Measurements from ENCODE around the gene CMTR2.

The CMTR2 gene

GRCh38 chr16:71289732-71290062 is 495 bp upstream of the CMTR2 start:
- Histone ChIP-seq H3K27ac (peak overlapping the region; percentile 82), H3K4me3 (ENCODE audit: low read depth, low read length) (peak overlapping the region; percentile 44), H3K4me1 (peaks cover 8% of the 10 kb centered on the region), H3K4me2 (ENCODE audit: low read length) (peak overlapping the region; percentile 46), H3K27me3 (ENCODE audit: control insufficient read depth, insufficient read depth, low read length) (no peaks in the 10 kb centered on the region), H3K79me2 (no peaks in the 10 kb centered on the region), H3K36me3 (ENCODE audit: control insufficient read depth, insufficient read depth, low read length) (no peaks in the 10 kb centered on the region), H2AFZ (peak overlapping the region; percentile 70), H3K9me3 (ENCODE audit: control insufficient read depth, low read length) (no peaks in the 10 kb centered on the region), H3K9ac (no peak overlapping the region)
- TF ChIP-seq CTCF (IDR thresholded peaks at IDR 0.05), result no peak

GRCh38 chr16:71288570-71288889 is 672 bp downstream of the CMTR2 start:
- no peak for TF ChIP-seq CTCF (IDR thresholded peaks at IDR 0.05)
- Histone ChIP-seq H3K27ac (peak overlapping the region; percentile 82), H2AFZ (peak overlapping the region; percentile 70), H3K9ac (no peak overlapping the region), H3K79me2 (no peaks in the 10 kb centered on the region), H3K4me2 (ENCODE audit: low read length) (peak overlapping the region; percentile 88), H3K27me3 (ENCODE audit: control insufficient read depth, insufficient read depth, low read length) (no peaks in the 10 kb centered on the region), H3K9me3 (ENCODE audit: control insufficient read depth, low read length) (no peaks in the 10 kb centered on the region), H3K4me1 (peaks cover 8% of the 10 kb centered on the region), H3K36me3 (ENCODE audit: control insufficient read depth, insufficient read depth, low read length) (no peaks in the 10 kb centered on the region), H3K4me3 (ENCODE audit: low read depth, low read length) (peak overlapping the region; percentile 88)

GRCh38 chr16:71287911-71288310 is 1.3 kb downstream of the CMTR2 start:
- no peak overlapping the region for H3K4me2 ChIP-seq (ENCODE audit: low read length)
- no peak overlapping the region for H3K4me3 ChIP-seq (ENCODE audit: low read depth, low read length)
- no peak for TF ChIP-seq CTCF (IDR thresholded peaks at IDR 0.05)
- H2AFZ ChIP-seq, result no peak overlapping the region
- no peaks in the 10 kb centered on the region for H3K36me3 ChIP-seq (ENCODE audit: control insufficient read depth, insufficient read depth, low read length)
- no peaks in the 10 kb centered on the region for H3K79me2 ChIP-seq
- H3K27me3 ChIP-seq (ENCODE audit: control insufficient read depth, insufficient read depth, low read length), result no peaks in the 10 kb centered on the region
- H3K4me1 ChIP-seq, result peaks cover 8% of the 10 kb centered on the region
- H3K9ac ChIP-seq, result no peak overlapping the region
- H3K27ac ChIP-seq, result peak overlapping the region; percentile 82
- H3K9me3 ChIP-seq (ENCODE audit: control insufficient read depth, low read length), result no peaks in the 10 kb centered on the region

GRCh38 chr16:71287454-71287853 is 1.7 kb downstream of the CMTR2 start:
- Histone ChIP-seq H3K9me3 (ENCODE audit: control insufficient read depth, low read length) (no peaks in the 10 kb centered on the region), H3K9ac (no peak overlapping the region), H3K4me1 (peaks cover 8% of the 10 kb centered on the region), H3K79me2 (no peaks in the 10 kb centered on the region), H3K27me3 (ENCODE audit: control insufficient read depth, insufficient read depth, low read length) (no peaks in the 10 kb centered on the region), H3K36me3 (ENCODE audit: control insufficient read depth, insufficient read depth, low read length) (no peaks in the 10 kb centered on the region), H3K4me3 (ENCODE audit: low read depth, low read length) (no peak overlapping the region), H3K4me2 (ENCODE audit: low read length) (no peak overlapping the region), H2AFZ (no peak overlapping the region), H3K27ac (no peak overlapping the region)
- no peak for TF ChIP-seq CTCF (IDR thresholded peaks at IDR 0.05)

- Histone ChIP-seq H3K4me2 (ENCODE audit: low read length) (no peak overlapping the region), H2AFZ (no peak overlapping the region), H3K27ac (no peak overlapping the region), H3K9me3 (ENCODE audit: control insufficient read depth, low read length) (no peaks in the 10 kb centered on the region), H3K9ac (no peak overlapping the region), H3K79me2 (no peaks in the 10 kb centered on the region), H3K36me3 (ENCODE audit: control insufficient read depth, insufficient read depth, low read length) (no peaks in the 10 kb centered on the region), H3K4me1 (peaks cover 11% of the 10 kb centered on the region), H3K4me3 (ENCODE audit: low read depth, low read length) (no peak overlapping the region), H3K27me3 (ENCODE audit: control insufficient read depth, insufficient read depth, low read length) (no peaks in the 10 kb centered on the region)
- TF ChIP-seq CTCF (IDR thresholded peaks at IDR 0.05), result no peak
These were observed 5.6 kb downstream of the CMTR2 start for GRCh38 chr16:71283612-71284011.
